Measurements from ENCODE around the gene PTPN6. TPM values are rescaled to one million over a fixed set of nuclear protein-coding genes. Genes with fewer than 3 reads are reported as not detected.

PTPN6 gene
- total and polyA plus RNA-seq, 2 of the 13 experiments (the other 11 are each of a cell fraction or from before 2014, with no cell fraction given): 10.5 to 10.6 TPM

DNA sequence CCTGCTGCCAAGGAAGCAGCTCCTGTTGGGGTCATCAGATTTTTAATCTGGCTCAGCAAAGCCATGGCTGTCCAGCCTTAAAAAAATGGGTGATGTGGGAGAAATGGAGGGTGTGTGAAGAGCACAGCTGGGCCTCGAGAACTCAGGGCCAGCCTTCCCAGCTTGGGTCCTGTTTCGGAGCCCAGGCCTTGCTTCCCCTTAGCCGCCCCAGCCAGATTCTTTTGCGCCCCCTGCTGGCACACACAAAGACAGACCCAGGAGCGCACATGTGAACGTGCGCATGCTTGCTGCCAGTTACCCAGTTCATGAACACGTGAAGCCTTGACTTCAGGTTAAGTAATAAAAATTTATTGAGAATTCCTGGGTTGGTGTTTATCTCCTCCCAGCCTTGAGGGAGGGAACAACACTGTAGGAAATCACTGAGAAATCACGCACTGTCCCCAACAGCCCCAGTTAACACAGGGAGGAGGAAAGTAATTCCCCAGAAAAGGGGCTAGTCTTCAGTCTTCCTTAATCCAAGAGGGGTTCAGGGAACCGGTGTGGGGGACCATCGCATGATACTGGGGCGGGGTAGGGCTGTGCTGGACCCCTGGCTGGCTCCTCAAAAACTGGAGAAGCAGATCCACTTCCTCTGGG is 14.0 kb downstream of the PTPN6 start (continued):
- TF ChIP-seq, protein P1, sequence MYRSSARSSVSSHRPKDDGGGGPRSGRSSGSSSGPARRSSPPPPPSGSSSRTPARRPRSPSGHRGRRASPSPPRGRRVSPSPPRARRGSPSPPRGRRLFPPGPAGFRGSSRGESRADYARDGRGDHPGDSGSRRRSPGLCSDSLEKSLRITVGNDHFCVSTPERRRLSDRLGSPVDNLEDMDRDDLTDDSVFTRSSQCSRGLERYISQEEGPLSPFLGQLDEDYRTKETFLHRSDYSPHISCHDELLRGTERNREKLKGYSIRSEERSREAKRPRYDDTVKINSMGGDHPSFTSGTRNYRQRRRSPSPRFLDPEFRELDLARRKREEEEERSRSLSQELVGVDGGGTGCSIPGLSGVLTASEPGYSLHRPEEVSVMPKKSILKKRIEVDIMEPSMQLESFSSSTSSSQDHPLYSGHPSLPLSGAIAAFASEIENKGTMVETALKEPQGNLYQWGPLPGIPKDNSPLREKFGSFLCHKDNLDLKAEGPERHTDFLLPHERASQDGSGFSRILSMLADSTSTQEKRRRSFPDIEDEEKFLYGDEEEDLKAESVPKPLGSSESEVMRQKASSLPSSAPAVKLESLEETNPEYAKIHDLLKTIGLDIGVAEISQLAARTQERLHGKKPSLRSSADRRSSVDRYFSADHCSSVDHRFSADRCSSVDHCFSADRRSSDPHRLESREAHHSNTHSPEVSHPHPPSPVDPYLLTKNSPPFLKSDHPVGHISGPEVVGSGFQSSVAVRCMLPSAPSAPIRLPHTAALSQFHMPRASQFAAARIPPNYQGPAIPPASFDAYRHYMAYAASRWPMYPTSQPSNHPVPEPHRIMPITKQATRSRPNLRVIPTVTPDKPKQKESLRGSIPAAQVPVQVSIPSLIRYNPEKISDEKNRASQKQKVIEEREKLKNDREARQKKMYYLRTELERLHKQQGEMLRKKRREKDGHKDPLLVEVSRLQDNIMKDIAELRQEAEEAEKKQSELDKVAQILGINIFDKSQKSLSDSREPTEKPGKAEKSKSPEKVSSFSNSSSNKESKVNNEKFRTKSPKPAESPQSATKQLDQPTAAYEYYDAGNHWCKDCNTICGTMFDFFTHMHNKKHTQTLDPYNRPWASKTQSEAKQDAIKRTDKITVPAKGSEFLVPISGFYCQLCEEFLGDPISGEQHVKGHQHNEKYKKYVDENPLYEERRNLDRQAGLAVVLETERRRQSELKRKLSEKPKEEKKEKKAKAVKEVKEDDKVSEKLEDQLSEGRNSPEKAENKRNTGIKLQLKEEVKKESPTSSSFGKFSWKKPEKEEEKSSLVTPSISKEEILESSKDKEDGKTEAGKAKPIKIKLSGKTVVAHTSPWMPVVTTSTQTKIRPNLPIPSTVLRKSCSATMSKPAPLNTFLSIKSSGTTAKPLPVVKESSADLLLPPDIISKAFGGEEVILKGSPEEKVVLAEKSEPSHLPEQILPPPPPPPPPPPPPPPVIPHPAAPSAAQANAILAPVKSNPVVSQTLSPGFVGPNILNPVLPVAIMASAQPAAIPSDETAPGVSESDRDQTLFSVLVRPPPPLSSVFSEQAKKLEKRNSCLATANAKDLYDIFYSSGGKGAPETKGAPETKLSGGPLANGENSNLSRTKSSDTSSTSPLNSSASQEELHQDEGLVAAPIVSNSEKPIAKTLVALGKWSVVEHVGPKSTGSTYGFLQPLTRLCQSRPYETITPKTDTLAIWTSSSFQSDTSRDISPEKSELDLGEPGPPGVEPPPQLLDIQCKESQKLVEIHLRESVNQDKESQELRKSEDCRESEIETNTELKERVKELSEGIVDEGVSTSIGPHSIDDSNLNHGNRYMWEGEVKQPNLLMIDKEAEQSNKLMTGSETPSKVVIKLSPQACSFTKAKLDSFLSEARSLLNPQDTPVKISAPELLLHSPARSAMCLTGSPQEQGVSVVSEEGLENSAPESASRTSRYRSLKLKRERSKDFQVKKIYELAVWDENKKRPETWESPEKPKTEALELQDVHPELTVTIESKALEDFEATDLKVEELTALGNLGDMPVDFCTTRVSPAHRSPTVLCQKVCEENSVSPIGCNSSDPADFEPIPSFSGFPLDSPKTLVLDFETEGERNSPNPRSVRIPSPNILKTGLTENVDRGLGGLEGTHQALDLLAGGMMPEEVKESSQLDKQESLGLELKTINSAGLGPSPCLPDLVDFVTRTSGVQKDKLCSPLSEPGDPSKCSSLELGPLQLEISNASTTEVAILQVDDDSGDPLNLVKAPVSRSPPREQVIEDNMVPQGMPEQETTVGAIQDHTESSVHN (CRISPR knock-in tag; IDR thresholded peaks at IDR 0.05): peak; percentile 49; the same call in 1 of the 2 replicates
- TF ChIP-seq ZNF24 (IDR thresholded peaks at IDR 0.05) (no peak), SAP130 (CRISPR knock-in tag; IDR thresholded peaks at IDR 0.05; ENCODE audit: low read depth) (peak; percentile 61), ZMYM2 (CRISPR knock-in tag; IDR thresholded peaks at IDR 0.05) (no peak), ZFY (CRISPR knock-in tag; IDR thresholded peaks at IDR 0.05) (peak; percentile 67; the same call in 1 of the 2 replicates), MIXL1 (CRISPR knock-in tag; IDR thresholded peaks at IDR 0.05) (0 out of 2 replicates have a peak, but pooled peaks have one; percentile 50)
- TF ChIP-seq, protein P2, sequence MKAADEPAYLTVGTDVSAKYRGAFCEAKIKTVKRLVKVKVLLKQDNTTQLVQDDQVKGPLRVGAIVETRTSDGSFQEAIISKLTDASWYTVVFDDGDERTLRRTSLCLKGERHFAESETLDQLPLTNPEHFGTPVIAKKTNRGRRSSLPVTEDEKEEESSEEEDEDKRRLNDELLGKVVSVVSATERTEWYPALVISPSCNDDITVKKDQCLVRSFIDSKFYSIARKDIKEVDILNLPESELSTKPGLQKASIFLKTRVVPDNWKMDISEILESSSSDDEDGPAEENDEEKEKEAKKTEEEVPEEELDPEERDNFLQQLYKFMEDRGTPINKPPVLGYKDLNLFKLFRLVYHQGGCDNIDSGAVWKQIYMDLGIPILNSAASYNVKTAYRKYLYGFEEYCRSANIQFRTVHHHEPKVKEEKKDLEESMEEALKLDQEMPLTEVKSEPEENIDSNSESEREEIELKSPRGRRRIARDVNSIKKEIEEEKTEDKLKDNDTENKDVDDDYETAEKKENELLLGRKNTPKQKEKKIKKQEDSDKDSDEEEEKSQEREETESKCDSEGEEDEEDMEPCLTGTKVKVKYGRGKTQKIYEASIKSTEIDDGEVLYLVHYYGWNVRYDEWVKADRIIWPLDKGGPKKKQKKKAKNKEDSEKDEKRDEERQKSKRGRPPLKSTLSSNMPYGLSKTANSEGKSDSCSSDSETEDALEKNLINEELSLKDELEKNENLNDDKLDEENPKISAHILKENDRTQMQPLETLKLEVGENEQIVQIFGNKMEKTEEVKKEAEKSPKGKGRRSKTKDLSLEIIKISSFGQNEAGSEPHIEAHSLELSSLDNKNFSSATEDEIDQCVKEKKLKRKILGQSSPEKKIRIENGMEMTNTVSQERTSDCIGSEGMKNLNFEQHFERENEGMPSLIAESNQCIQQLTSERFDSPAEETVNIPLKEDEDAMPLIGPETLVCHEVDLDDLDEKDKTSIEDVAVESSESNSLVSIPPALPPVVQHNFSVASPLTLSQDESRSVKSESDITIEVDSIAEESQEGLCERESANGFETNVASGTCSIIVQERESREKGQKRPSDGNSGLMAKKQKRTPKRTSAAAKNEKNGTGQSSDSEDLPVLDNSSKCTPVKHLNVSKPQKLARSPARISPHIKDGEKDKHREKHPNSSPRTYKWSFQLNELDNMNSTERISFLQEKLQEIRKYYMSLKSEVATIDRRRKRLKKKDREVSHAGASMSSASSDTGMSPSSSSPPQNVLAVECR (CRISPR knock-in tag; IDR thresholded peaks at IDR 0.05; ENCODE audit: borderline replicate concordance): peak; percentile 45; the same call in 1 of the 2 replicates
